Aorta (tissue), 5 donors: ENCODE data around the gene MRAP2. TPM values are rescaled to one million over a fixed set of nuclear protein-coding genes. Genes with fewer than 3 reads are reported as not detected.
"Not testable (repeated sequence)": the region's sequence is repeated elsewhere in the genome, so short reads cannot be mapped to it uniquely, and the experiment has no call there.

Source experiments
- ATAC-seq: fragments of 200-7000 bp; cut with Tn5 transposase; one replicate; pipeline ENCODE4 v1.9.1; 2022; ENCODE audit warnings: moderate library complexity; ENCODE audit not compliant: low FRiP score
- DNase-seq, 2 donors: peaks; one replicate each; pipeline ENCODE4 v3.0.0-alpha.2; 2020
- H3K27ac ChIP-seq, 2 donors: one replicate each; pipeline ENCODE4 v1.5.1; 2013; ENCODE audit warnings: low read length in 2 of 2, mild to moderate bottlenecking in 2 of 2, moderate library complexity in 2 of 2, control low read depth in 1 of 2, inconsistent platforms in 1 of 2, low read depth in 1 of 2
- H3K27me3 ChIP-seq, 2 donors: one replicate each; pipeline ENCODE4 v1.6.1; 2013; ENCODE audit warnings: control low read depth in 1 of 2, low read length in 1 of 2, mild to moderate bottlenecking in 1 of 2, moderate library complexity in 1 of 2; ENCODE audit not compliant: insufficient read depth in 2 of 2, control insufficient read depth in 1 of 2
- H3K36me3 ChIP-seq, 2 donors: one replicate each; pipeline ENCODE4 v1.6.1; 2013; ENCODE audit warnings: control low read depth in 1 of 2, low read length in 1 of 2, mild to moderate bottlenecking in 1 of 2; ENCODE audit not compliant: insufficient read depth in 2 of 2, control insufficient read depth in 1 of 2
- H3K4me1 ChIP-seq, 2 donors: one replicate each; pipeline ENCODE4 v1.6.1; 2013; ENCODE audit warnings: low read length in 2 of 2, control low read depth in 1 of 2, mild to moderate bottlenecking in 1 of 2, moderate library complexity in 1 of 2; ENCODE audit not compliant: insufficient read depth in 2 of 2, control insufficient read depth in 1 of 2
- H3K4me3 ChIP-seq, 2 donors: one replicate each; pipeline ENCODE4 v1.5.1; 2013; ENCODE audit warnings: low read length in 2 of 2, control low read depth in 1 of 2, mild to moderate bottlenecking in 1 of 2
- H3K9me3 ChIP-seq: one replicate; pipeline ENCODE4 v1.6.1; 2013; ENCODE audit warnings: mild to moderate bottlenecking, low read length; ENCODE audit not compliant: control insufficient read depth
- WGBS, 2 donors: extraction: QIAGEN DNeasy Blood & Tissue Kit; methylation state at CpG; one replicate each; pipeline ENCODE4 v1.1.7; 2013; 5-methylcytosine and 5-hydroxymethylcytosine counted together
- intact Hi-C, 2 donors: fragments of 100-400 bp; cut with DNase I; formaldehyde crosslinking; loops; one replicate each; pipeline versions ENCODE4 v1.14.2 to v1.15.0; 2022
- polyA plus RNA-seq, 2 donors: library from polyadenylated mRNA; stranded (reverse); fragments of 200-250 nt; gene quantifications; one replicate each; pipeline ENCODE4 v1.2.3, GENCODE V29; 2013
- total RNA-seq, 2 donors: library from RNA; stranded (reverse); fragmentation: NEBNext Ultra II Directional; extraction: Animal tissue kit (Norgen Biotek cat#: 25700); gene quantifications; one replicate each; pipeline ENCODE4 v1.2.1, GENCODE V29; 2021
- donor health status: healthy with polysubstance abuse.
- donor health status: Bipolar disorder and iron deficiency.
- donor health status: DM: no; HTN: no; CAD: no.
- donor health status: DM: no; HTN: no; CAD: no.
- donor health status: DM: yes; HTN: yes; CAD: no.

MRAP2 gene
- total and polyA plus RNA-seq, 4 donors, result 57.5 to 90.8 (median 69.8) TPM

DNA sequence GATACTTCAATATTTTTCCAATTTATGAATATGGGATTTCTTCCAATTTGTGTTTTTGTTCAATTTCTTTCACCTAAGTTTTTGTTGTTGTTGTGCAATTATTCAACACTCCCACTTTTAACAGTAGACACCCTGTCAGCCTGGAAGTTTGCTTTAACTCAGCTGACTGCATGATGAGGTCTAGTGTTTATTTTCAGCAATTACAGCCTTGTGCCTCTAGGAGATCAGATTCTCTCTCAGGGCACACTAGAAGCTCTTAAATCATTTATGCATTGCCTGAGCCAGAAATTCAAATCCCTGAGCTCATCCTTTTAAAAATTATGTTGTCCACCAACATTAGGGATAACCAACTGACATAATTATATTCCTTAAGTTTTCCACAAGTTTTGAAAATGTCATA is 85.7 kb downstream of the MRAP2 start:
- Histone ChIP-seq H3K4me1 (no peaks in the 10 kb centered on the region), H3K27me3 (no peaks in the 10 kb centered on the region), H3K36me3 (no peaks in the 10 kb centered on the region), H3K27ac (no peak overlapping the region), H3K9me3 (no peaks in the 10 kb centered on the region), H3K4me3 (no peak overlapping the region)
- intact Hi-C loops, result no loop called here
- DNase-seq (no peak), ATAC-seq (no peak)

DNA sequence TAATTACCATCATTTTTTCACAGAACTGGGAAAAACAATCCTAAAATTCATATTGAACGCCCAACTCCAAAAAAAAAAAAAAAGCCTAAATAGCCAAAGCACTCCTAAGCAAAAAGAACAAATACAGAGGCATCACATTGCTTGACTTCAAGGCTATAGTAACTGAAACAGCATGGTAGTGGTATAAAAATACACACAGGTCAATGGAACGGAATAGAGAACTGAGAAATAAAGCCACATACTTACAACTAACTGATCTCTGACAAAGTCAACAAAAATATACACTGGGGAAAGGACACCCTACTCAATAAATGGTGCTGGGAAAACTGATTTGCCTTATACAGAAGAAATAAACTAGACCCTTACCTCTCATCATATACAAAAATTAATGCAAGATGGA is 89.6 kb downstream of the MRAP2 start:
- Histone ChIP-seq H3K27me3 (no peaks in the 10 kb centered on the region), H3K36me3 (peaks cover 4 to 6% of the 10 kb centered on the region in 2 donors), H3K4me1 (no peaks in the 10 kb centered on the region), H3K27ac (no peak overlapping the region), H3K9me3 (no peaks in the 10 kb centered on the region), H3K4me3 (no peak overlapping the region)
- 91 to 98% methylated on average over 2 of the region's 2 CpGs for whole genome bisulfite sequencing, 2 donors
- ATAC-seq (no peak), DNase-seq (no peak)
- intact Hi-C loops, result no loop called here

DNA sequence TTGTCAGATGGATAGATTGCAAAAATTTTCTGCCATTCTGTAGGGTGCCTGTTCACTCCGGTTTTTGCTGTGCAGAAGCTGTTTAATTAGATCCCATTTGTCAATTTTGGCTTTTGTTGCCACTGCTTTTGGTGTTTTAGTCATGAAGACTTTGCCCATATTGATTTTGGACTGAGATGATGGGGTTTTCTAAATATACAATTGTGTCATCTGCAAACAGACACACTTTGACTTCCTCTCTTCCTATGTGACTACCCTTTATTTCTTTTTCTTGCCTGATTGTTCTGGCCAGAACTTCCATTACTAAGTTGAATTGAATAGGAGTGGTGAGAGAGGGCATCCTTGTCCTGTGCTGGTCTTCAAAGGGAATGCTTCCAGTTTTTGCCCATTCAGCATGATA is 96.0 kb downstream of the MRAP2 start:
- ATAC-seq, H3K4me1 ChIP-seq: not testable (repeated sequence)

DNA sequence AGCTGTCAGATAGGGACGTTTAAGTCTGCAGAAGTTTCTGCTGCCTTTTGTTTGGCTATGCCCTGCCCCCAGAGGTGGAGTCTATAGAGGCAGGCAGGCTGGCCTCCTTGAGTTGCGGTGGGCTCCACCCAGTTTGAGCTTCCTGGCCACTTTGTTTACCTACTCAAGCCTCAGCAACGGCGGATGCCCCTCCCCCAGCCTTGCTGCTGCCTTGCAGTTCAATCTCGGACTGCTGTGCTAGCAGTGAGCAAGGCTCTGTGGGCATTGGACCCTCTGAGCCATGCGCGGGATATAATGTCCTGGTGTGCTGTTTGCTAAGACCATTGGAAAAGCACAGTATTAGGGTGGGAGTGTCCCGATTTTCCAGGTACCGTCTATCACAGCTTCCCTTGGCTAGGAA is 99.8 kb downstream of the MRAP2 start:
- DNase-seq, H3K36me3 ChIP-seq, H3K9me3 ChIP-seq, H3K27ac ChIP-seq, H3K27me3 ChIP-seq, ATAC-seq, intact Hi-C loops, H3K4me1 ChIP-seq, H3K4me3 ChIP-seq: not testable (repeated sequence)
- WGBS, 2 donors, result 97 to 98% methylated on average over 9 of the region's 9 CpGs

More for the DNA sequence above, 96.0 kb downstream of the MRAP2 start:
- H3K9me3 ChIP-seq, H3K36me3 ChIP-seq, DNase-seq, H3K27me3 ChIP-seq, H3K4me3 ChIP-seq, H3K27ac ChIP-seq, intact Hi-C loops: not testable (repeated sequence)
- WGBS, 2 donors, result 94 to 96% methylated on average over 1 of the region's 1 CpG

DNA sequence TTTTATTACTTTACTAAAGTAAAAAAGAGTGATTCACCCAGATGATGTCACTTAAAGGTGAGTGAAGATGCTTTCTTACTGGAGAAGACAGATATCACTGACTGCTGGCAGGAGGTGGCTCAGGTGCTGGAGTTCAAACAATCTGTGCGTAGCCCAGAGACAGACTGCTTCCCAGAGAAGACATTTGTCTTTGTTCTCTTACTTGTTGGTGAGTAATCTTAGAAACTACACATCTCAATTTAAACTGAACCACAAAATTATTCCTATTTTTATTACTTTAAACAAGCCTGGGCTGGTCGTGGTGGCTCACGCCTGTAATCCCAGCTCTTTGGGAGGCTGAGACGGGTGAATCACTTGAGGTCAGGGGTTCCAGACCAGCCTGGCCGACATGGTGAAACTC is 101.7 kb downstream of the MRAP2 start:
- H3K9me3 ChIP-seq, result no peaks in the 10 kb centered on the region
- intact Hi-C loops, result no loop called here
- ATAC-seq, result no peak
- WGBS, 2 donors, result 95% methylated on average over 5 of the region's 5 CpGs
- H3K36me3 ChIP-seq, result peaks cover 1 to 2% of the 10 kb centered on the region in 2 donors
- no peak overlapping the region for H3K4me3 ChIP-seq
- no peaks in the 10 kb centered on the region for H3K4me1 ChIP-seq
- no peak for DNase-seq
- no peak overlapping the region for H3K27ac ChIP-seq
- no peaks in the 10 kb centered on the region for H3K27me3 ChIP-seq

DNA sequence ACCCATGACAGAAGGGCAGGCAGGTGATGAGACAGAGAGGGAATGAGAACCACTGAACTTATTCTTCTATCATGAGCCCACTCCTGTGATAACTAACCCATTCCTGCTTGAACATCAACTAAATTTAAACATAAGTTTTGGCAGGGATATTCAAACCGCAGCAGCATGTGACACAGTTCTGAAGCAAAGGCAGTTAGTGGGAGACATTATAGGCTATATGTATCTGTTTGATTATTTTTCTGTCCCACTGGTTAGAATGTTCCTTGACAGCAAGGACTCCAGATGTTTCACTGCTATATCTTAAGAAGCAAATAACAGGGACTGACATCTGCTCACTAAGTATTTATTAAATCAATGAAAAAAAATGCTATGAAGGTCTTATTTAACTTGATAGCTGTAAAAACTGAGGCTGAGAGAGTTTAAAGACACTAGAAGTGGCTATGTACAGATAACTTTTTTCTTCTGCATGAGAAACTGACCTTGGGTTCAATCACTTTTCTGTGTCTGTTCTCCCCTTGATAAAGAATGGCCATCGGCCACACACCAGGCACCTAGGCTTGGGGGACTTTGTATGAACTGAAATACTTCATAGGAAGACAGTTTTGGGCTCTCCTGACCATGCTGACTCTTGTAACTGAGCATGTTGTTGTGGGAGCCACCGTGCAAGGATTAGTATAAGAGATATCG is 102.9 kb downstream of the MRAP2 start:
- 92% methylated on average over 4 of the region's 4 CpGs for WGBS, 2 donors
- H3K36me3 ChIP-seq, result peaks cover 1 to 2% of the 10 kb centered on the region in 2 donors

DNA sequence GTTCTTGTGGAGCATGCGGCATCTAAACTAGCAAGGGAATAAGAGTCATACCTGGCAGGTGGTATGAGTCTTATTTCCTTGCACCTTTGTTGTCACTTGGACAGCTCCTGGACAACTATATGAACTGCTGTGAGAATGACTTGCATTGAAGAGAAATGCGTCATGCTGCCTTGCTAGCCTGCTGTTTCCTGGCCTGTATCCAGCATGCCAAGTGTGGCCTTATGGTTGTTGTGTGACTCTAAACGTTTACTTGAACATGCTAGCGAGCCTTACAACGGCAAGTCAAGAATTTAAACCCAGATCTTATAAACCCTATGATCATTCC is 103.4 kb downstream of the MRAP2 start:
- no peaks in the 10 kb centered on the region for H3K4me1 ChIP-seq
- no peak for DNase-seq
- no peaks in the 10 kb centered on the region for H3K9me3 ChIP-seq
- no peak overlapping the region for H3K27ac ChIP-seq
- intact Hi-C loops, result no loop called here
- peaks cover 1 to 2% of the 10 kb centered on the region in 2 donors for H3K36me3 ChIP-seq
- no peaks in the 10 kb centered on the region for H3K27me3 ChIP-seq
- ATAC-seq, result no peak
- WGBS, 2 donors, result 82 to 89% methylated on average over 5 of the region's 5 CpGs
- no peak overlapping the region for H3K4me3 ChIP-seq

More for the DNA sequence above, 102.9 kb downstream of the MRAP2 start:
- Histone ChIP-seq H3K4me3 (no peak overlapping the region), H3K9me3 (no peaks in the 10 kb centered on the region), H3K27me3 (no peaks in the 10 kb centered on the region), H3K27ac (no peak overlapping the region), H3K4me1 (no peaks in the 10 kb centered on the region)
- no peak for DNase-seq
- intact Hi-C loops, result no loop called here
- ATAC-seq, result no peak

DNA sequence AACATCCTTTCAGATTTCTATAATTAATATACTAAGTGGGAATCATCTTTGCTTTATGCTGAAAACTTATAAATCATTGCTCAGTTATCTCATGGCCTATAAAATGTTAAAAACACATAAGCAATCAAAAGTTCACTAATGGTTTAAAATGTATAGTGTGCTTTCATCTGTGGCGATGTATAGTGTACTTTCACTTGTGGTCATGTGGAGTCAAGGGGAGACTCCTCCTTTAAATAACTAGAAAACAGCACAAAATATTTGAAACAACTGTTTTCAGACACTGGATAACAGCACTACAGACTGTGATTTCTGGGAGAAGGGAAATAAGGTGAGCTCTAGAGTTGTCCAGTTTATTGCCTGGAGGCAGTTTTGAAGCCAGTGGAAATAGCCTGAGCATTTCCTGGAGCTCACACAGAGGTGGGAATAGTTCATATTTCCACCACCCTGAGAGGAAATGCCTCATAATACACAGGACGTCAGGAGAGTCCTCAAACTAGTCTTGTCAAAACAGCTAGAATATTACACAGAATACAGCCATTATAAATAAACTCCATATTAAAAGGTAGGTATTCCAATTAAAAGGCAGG is 104.5 kb downstream of the MRAP2 start:
- Histone ChIP-seq H3K4me1 (no peaks in the 10 kb centered on the region), H3K9me3 (no peaks in the 10 kb centered on the region), H3K27ac (no peak overlapping the region), H3K27me3 (no peaks in the 10 kb centered on the region), H3K36me3 (peaks cover 1 to 2% of the 10 kb centered on the region in 2 donors), H3K4me3 (no peak overlapping the region)
- ATAC-seq (no peak), DNase-seq (no peak)
- intact Hi-C loops, result no loop called here
- WGBS, 2 donors, result 56 to 58% methylated on average over 2 of the region's 2 CpGs

DNA sequence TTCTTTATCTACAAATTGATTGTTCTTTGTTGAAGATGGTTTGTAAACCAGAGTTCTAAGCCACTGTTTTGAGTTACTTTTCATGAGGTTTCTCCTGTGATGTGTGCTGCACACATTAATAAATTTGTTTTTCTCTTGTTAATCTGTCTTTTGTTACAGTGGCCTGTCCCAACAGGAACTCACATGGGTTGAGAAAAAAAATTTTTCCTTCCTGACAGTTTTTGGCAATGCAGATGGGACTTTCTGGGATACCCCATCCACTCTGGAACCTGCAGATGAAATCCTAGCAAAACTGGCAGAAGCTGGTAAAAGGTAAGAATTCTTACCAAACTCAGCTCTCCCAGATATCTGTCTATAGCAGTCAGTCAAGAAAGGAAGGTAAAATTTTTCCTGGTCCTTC is 105.7 kb downstream of the MRAP2 start:
- no peak for DNase-seq
- Histone ChIP-seq H3K27ac (no peak overlapping the region), H3K4me3 (no peak overlapping the region), H3K9me3 (no peaks in the 10 kb centered on the region), H3K36me3 (peaks cover 1 to 2% of the 10 kb centered on the region in 2 donors), H3K27me3 (no peaks in the 10 kb centered on the region), H3K4me1 (no peaks in the 10 kb centered on the region)
- intact Hi-C loops, result no loop called here
- ATAC-seq, result no peak
